Osteocyte (in vitro differentiated cells): ENCODE data around the gene CDRT15L2. TPM values are rescaled to one million over a fixed set of nuclear protein-coding genes. Genes with fewer than 3 reads are reported as not detected.
A peak's percentile ranks its signal among the peaks of the same experiment; 100 is the strongest.
"Not testable (repeated sequence)": the region's sequence is repeated elsewhere in the genome, so short reads cannot be mapped to it uniquely, and the experiment has no call there.

Experiments used
- DNase-seq: peaks from one replicate; pipeline ENCODE4 v3.0.0; 2021; ENCODE audit warnings: mixed read lengths; ENCODE audit not compliant: unreplicated experiment; ENCODE audit errors: extremely low spot score
- H3K27ac Mint-ChIP-seq: one replicate; pipeline ENCODE4 v1.8.0; 2021; ENCODE audit warnings: mild to moderate bottlenecking, mixed read lengths; ENCODE audit not compliant: unreplicated experiment
- H3K27me3 Mint-ChIP-seq: one replicate; pipeline ENCODE4 v1.8.0; 2021; ENCODE audit warnings: mixed read lengths; ENCODE audit not compliant: unreplicated experiment
- H3K36me3 Mint-ChIP-seq: one replicate; pipeline ENCODE4 v1.8.0; 2021; ENCODE audit warnings: mixed read lengths; ENCODE audit not compliant: unreplicated experiment
- H3K4me1 Mint-ChIP-seq: one replicate; pipeline ENCODE4 v1.8.0; 2021; ENCODE audit warnings: mixed read lengths; ENCODE audit not compliant: unreplicated experiment
- H3K4me3 Mint-ChIP-seq: one replicate; pipeline ENCODE4 v1.8.0; 2021; ENCODE audit warnings: mild to moderate bottlenecking, moderate library complexity, mixed read lengths; ENCODE audit not compliant: unreplicated experiment
- H3K9me3 Mint-ChIP-seq: one replicate; pipeline ENCODE4 v1.8.0; 2021; ENCODE audit warnings: mixed read lengths; ENCODE audit not compliant: unreplicated experiment
- CTCF ChIP-seq: fragments of 200-600 bp; sonication (generic); IDR thresholded peaks from 2 replicates; pipeline ENCODE4 v1.5.0; 2021; ENCODE audit warnings: antibody characterized with exemption, mild to moderate bottlenecking, moderate library complexity
- long read RNA-seq: library from polyadenylated mRNA; unstranded; transcript quantifications from one replicate; pipeline ENCODE4 v2.0.0, GENCODE V29; 2021
- total RNA-seq: library from RNA; stranded (reverse); gene quantifications from 2 replicates; pipeline ENCODE4 v1.2.1, GENCODE V29; 2021

The CDRT15L2 gene
- total RNA-seq: not detected in 2 replicates
- long read RNA-seq: 0 reads

- not testable (repeated sequence) for H3K4me1 Mint-ChIP-seq, DNase-seq, H3K27me3 Mint-ChIP-seq, H3K27ac Mint-ChIP-seq, H3K4me3 Mint-ChIP-seq, H3K36me3 Mint-ChIP-seq, H3K9me3 Mint-ChIP-seq
Measured at GRCh38 chr17:20579424-20579823, at the start of gene CDRT15L2. Gene CDRT15L2 (plus strand): TSS chr17:20579724. CDS start chr17:20579744, 20 bp downstream.

- H3K36me3 Mint-ChIP-seq, H3K4me1 Mint-ChIP-seq, H3K27ac Mint-ChIP-seq, H3K4me3 Mint-ChIP-seq, DNase-seq, H3K9me3 Mint-ChIP-seq, H3K27me3 Mint-ChIP-seq: not testable (repeated sequence)
Measured at GRCh38 chr17:20530104-20530503, 49.4 kb upstream of the CDRT15L2 start.

- H3K9me3 Mint-ChIP-seq, H3K27me3 Mint-ChIP-seq, H3K36me3 Mint-ChIP-seq, DNase-seq, H3K4me1 Mint-ChIP-seq: not testable (repeated sequence)
- peak overlapping the region; percentile 75 for H3K4me3 Mint-ChIP-seq
- H3K27ac Mint-ChIP-seq: peak overlapping the region; percentile 52
Measured at GRCh38 chr17:20532544-20533090, 46.9 kb upstream of the CDRT15L2 start.

- H3K4me1 Mint-ChIP-seq, H3K36me3 Mint-ChIP-seq, H3K9me3 Mint-ChIP-seq, H3K27me3 Mint-ChIP-seq, DNase-seq: not testable (repeated sequence)
- H3K27ac Mint-ChIP-seq: peak overlapping the region; percentile 52
- H3K4me3 Mint-ChIP-seq: peak overlapping the region; percentile 75
Measured at GRCh38 chr17:20533206-20533605, 46.3 kb upstream of the CDRT15L2 start.

- not testable (repeated sequence) for H3K9me3 Mint-ChIP-seq, DNase-seq, H3K4me3 Mint-ChIP-seq, H3K4me1 Mint-ChIP-seq, H3K36me3 Mint-ChIP-seq, H3K27ac Mint-ChIP-seq, H3K27me3 Mint-ChIP-seq
Measured at GRCh38 chr17:20534711-20535550, 44.6 kb upstream of the CDRT15L2 start.

- not testable (repeated sequence) for H3K4me3 Mint-ChIP-seq, H3K4me1 Mint-ChIP-seq, H3K9me3 Mint-ChIP-seq, DNase-seq, H3K27ac Mint-ChIP-seq, H3K27me3 Mint-ChIP-seq, H3K36me3 Mint-ChIP-seq
Measured at GRCh38 chr17:20540414-20540813, 39.1 kb upstream of the CDRT15L2 start.

- H3K27me3 Mint-ChIP-seq, H3K27ac Mint-ChIP-seq, DNase-seq, H3K4me3 Mint-ChIP-seq, H3K9me3 Mint-ChIP-seq, H3K4me1 Mint-ChIP-seq, H3K36me3 Mint-ChIP-seq: not testable (repeated sequence)
Measured at GRCh38 chr17:20540865-20541264, 38.7 kb upstream of the CDRT15L2 start.

GRCh38 chr17:20541853-20542546 is 37.5 kb upstream of the CDRT15L2 start:
- not testable (repeated sequence) for H3K27me3 Mint-ChIP-seq, H3K9me3 Mint-ChIP-seq, H3K4me3 Mint-ChIP-seq, DNase-seq, H3K36me3 Mint-ChIP-seq, H3K4me1 Mint-ChIP-seq, H3K27ac Mint-ChIP-seq
- TF ChIP-seq CTCF: peak; percentile 16

GRCh38 chr17:20547923-20548322 is 31.6 kb upstream of the CDRT15L2 start:
- H3K4me1 Mint-ChIP-seq, H3K4me3 Mint-ChIP-seq, H3K27ac Mint-ChIP-seq, H3K36me3 Mint-ChIP-seq, H3K27me3 Mint-ChIP-seq, DNase-seq, H3K9me3 Mint-ChIP-seq: not testable (repeated sequence)

GRCh38 chr17:20552920-20553319 is 26.6 kb upstream of the CDRT15L2 start:
- not testable (repeated sequence) for H3K9me3 Mint-ChIP-seq, DNase-seq, H3K27ac Mint-ChIP-seq, H3K4me3 Mint-ChIP-seq, H3K36me3 Mint-ChIP-seq, H3K27me3 Mint-ChIP-seq, H3K4me1 Mint-ChIP-seq

GRCh38 chr17:20554728-20555127 is 24.8 kb upstream of the CDRT15L2 start:
- not testable (repeated sequence) for H3K9me3 Mint-ChIP-seq, DNase-seq, H3K36me3 Mint-ChIP-seq, H3K27ac Mint-ChIP-seq, H3K27me3 Mint-ChIP-seq, H3K4me3 Mint-ChIP-seq, H3K4me1 Mint-ChIP-seq
